HL-60 (cell line): ENCODE measurements around the gene ARL13B.

Experiments
- CTCF ChIP-seq: IDR thresholded peaks from one replicate; pipeline ENCODE4 v1.5.1; 2011; ENCODE audit warnings: low read length, control low read depth, inconsistent platforms; ENCODE audit not compliant: insufficient read depth
- GABPA ChIP-seq: IDR thresholded peaks from 2 replicates; pipeline ENCODE4 v1.6.1; 2012; ENCODE audit warnings: low read depth
- POLR2AphosphoS5 ChIP-seq: IDR thresholded peaks from 2 replicates; pipeline ENCODE4 v1.6.1; 2012; ENCODE audit warnings: low read depth
- SPI1 ChIP-seq: IDR thresholded peaks from 2 replicates; pipeline ENCODE4 v1.6.1; 2012; ENCODE audit warnings: low read depth, mild to moderate bottlenecking, borderline replicate concordance

GRCh38 chr3:93981649-93982048, 1.7 kb downstream of the ARL13B start:
- TF ChIP-seq CTCF (no peak), POLR2AphosphoS5 (no peak), GABPA (no peak), SPI1 (no peak)
